Cardiac muscle cell (in vitro differentiated cells and primary cell): ENCODE measurements around the gene ANKS1A. TPM values are rescaled to one million over a fixed set of nuclear protein-coding genes. Genes with fewer than 3 reads are reported as not detected.

Experiments
- DNase-seq, 2 donors: peaks; one replicate each; pipeline versions ENCODE4 v3.0.0 to v3.0.0-alpha.2; 2010 to 2017; ENCODE audit warnings: low read depth in 1 of 2, low spot score in 1 of 2
- H3K27ac ChIP-seq: fragments of 200-600 bp; sonication (generic); 2 replicates; pipeline ENCODE4 v1.5.1; 2016
- H3K27me3 ChIP-seq: fragments of 200-600 bp; sonication (generic); 2 replicates; pipeline ENCODE4 v1.6.0; 2016; ENCODE audit warnings: control low read depth
- H3K36me3 ChIP-seq: fragments of 200-600 bp; sonication (generic); 2 replicates; pipeline ENCODE4 v1.5.1; 2016; ENCODE audit warnings: control low read depth
- H3K4me1 ChIP-seq: fragments of 200-600 bp; sonication (generic); 2 replicates; pipeline ENCODE4 v1.8.1; 2017; ENCODE audit warnings: low read depth, mild to moderate bottlenecking, mixed run types
- H3K4me3 ChIP-seq: fragments of 200-600 bp; sonication (generic); 2 replicates; pipeline ENCODE4 v1.5.1; 2016; ENCODE audit warnings: mild to moderate bottlenecking
- H3K9me3 ChIP-seq: fragments of 200-600 bp; sonication (generic); 2 replicates; pipeline ENCODE4 v1.5.1; 2017; ENCODE audit warnings: low read depth, mild to moderate bottlenecking, control low read depth
- polyA plus RNA-seq: library from polyadenylated mRNA; unstranded; fragments of >200 nt; fragmentation: Nextera tagmentation; extraction: Ambion mirVana; gene quantifications from 2 replicates; pipeline ENCODE4 v1.2.1, GENCODE V29; 2016
- total RNA-seq: library from RNA; depleted of rRNA; stranded (reverse); fragments of >200 nt; gene quantifications from 2 replicates; pipeline ENCODE4 v1.2.3, GENCODE V29; 2016
- TF ChIP-seq, protein P1 (sequence below): IDR thresholded peaks from 2 replicates; pipeline ENCODE4 v1.5.1; 2012; ENCODE audit warnings: low read depth, mild to moderate bottlenecking, low read length

The ANKS1A gene
- total and polyA plus RNA-seq, 2 experiments from 2014 or later, result 11.3 to 27.2 TPM

- H3K4me3 ChIP-seq, result no peak overlapping the region
- DNase-seq, result peak in 1 of 2 donors; percentile 41
- H3K27me3 ChIP-seq, result no peaks in the 10 kb centered on the region
- H3K36me3 ChIP-seq, result no peaks in the 10 kb centered on the region
- H3K27ac ChIP-seq, result peak overlapping the region; percentile 27
- H3K9me3 ChIP-seq, result no peaks in the 10 kb centered on the region
- peaks cover 40% of the 10 kb centered on the region for H3K4me1 ChIP-seq
- TF ChIP-seq, protein P1, sequence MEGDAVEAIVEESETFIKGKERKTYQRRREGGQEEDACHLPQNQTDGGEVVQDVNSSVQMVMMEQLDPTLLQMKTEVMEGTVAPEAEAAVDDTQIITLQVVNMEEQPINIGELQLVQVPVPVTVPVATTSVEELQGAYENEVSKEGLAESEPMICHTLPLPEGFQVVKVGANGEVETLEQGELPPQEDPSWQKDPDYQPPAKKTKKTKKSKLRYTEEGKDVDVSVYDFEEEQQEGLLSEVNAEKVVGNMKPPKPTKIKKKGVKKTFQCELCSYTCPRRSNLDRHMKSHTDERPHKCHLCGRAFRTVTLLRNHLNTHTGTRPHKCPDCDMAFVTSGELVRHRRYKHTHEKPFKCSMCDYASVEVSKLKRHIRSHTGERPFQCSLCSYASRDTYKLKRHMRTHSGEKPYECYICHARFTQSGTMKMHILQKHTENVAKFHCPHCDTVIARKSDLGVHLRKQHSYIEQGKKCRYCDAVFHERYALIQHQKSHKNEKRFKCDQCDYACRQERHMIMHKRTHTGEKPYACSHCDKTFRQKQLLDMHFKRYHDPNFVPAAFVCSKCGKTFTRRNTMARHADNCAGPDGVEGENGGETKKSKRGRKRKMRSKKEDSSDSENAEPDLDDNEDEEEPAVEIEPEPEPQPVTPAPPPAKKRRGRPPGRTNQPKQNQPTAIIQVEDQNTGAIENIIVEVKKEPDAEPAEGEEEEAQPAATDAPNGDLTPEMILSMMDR, result no peak
These were observed 157.8 kb downstream of the ANKS1A start for GRCh38 chr6:35046862-35047261.

DNA sequence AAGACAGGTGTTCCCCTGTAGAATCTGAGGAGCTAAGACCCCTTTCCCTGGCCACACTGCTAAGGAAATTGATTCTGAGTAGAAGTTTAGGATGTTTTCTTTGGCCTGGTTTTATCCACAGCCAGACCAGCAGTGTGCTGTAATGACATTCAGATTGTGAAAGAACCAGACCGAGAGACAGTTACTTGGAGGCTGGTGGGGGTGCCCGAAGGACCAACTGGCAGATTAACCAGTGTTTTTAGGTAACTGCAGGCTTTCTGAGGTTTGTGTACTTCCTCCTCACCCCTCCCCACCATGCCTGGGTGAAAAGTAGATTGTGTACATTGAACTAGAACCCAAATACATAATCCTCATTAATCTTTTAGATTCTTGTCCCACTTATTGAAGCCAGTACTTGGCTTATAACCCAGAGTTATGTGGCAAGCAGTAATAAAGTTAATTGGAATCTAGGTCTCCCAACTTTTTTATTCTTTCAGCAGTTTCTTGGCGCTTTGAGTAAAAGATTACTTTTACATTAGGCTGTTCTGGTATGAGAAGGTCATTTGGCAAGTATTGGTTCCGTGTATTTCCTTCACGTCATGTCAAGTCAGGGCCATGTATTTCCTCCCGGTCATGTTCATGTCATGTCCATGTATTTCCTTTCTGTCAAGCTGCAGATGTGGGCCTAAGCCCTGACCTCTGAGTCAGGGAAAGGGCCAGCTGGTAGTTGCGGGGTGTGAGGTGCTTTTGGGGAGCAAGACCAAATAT lies 158.4 kb downstream of the ANKS1A start:
- Histone ChIP-seq H3K4me3 (no peak overlapping the region), H3K4me1 (peaks cover 40% of the 10 kb centered on the region), H3K36me3 (no peaks in the 10 kb centered on the region), H3K27ac (peak overlapping the region; percentile 76), H3K27me3 (no peaks in the 10 kb centered on the region), H3K9me3 (no peaks in the 10 kb centered on the region)
- peak in 1 of 2 donors; percentile 83 for DNase-seq
- TF ChIP-seq, protein P1, result no peak

DNA sequence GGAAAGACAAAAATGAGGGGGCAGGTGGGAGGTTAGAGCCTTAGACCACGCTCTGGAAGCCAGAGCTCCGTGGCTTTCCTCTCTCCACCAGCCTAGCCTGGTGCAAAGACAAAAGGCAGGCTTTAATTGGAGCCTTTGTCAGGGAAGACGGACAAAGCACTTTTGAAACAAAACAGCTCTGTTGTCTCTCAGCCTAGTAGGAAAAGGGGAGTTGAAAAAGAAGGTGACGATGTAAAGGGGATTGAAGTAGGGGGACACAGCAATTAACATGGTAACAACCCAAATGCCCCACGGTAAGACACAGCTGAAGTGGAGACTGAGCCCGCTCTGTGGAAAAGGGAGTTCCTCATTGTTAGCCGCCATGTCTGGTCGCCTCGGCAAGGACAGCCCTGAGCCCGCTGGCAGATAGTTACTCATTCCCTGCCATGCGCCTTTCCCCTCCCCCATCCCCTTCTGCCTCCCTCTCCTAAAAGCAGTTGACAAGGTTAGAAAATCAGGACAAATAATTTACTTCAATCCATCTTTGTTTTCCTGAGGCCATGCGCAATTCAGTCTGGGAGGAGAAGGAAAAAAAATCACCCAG lies 159.1 kb downstream of the ANKS1A start:
- H3K27me3 ChIP-seq, result no peaks in the 10 kb centered on the region
- H3K4me3 ChIP-seq, result no peak overlapping the region
- TF ChIP-seq, protein P1, result no peak
- no peaks in the 10 kb centered on the region for H3K9me3 ChIP-seq
- DNase-seq, result peak in 1 of 2 donors; percentile 27
- no peaks in the 10 kb centered on the region for H3K36me3 ChIP-seq
- H3K4me1 ChIP-seq, result peaks cover 40% of the 10 kb centered on the region
- H3K27ac ChIP-seq, result peak overlapping the region; percentile 76

- TF ChIP-seq, protein P1, result peak; percentile 46
- H3K4me3 ChIP-seq, result no peak overlapping the region
- DNase-seq, result peak; percentile 56 to 86
These were observed 159.6 kb downstream of the ANKS1A start for GRCh38 chr6:35048631-35049083.

DNA sequence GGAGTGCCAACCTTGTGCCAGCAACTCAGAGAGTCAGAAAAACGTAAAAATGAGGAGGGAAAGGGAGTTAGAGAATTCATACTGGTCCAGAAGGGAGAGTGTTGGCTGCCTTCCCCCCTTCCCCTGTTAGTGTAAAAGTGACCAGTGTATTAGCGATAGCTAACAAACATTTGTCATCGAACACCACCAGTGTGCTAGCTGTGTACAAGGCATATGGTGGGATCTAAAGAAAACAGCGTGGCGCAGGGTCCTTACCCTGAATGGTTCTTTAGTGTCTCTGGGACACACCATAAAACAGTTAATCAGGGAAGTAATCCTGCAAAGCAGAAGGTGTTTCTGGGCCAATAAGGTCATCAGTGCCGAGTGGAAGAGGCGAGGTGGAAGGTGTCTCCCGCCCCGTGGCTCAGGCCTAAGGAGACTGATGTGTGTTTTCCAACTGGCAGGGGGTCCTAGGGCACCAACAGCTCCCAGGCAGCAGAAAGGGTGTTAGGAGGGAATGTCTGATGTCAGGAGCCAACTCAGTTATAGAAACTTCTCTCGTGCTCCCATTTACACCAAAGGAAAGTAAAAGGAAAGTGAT lies 160.2 kb downstream of the ANKS1A start:
- Histone ChIP-seq H3K27ac (no peak overlapping the region), H3K4me1 (peaks cover 40% of the 10 kb centered on the region)
- no peak for DNase-seq

More at GRCh38 chr6:35048631-35049083, 159.6 kb downstream of the ANKS1A start:
- Histone ChIP-seq H3K27me3 (no peaks in the 10 kb centered on the region), H3K9me3 (no peaks in the 10 kb centered on the region), H3K4me1 (peaks cover 40% of the 10 kb centered on the region), H3K36me3 (no peaks in the 10 kb centered on the region), H3K27ac (peak overlapping the region; percentile 76)

More for the DNA sequence above, 160.2 kb downstream of the ANKS1A start:
- TF ChIP-seq, protein P1, result no peak
- Histone ChIP-seq H3K27me3 (no peaks in the 10 kb centered on the region), H3K4me3 (no peak overlapping the region), H3K9me3 (no peaks in the 10 kb centered on the region), H3K36me3 (no peaks in the 10 kb centered on the region)
